Umbilical cord (tissue), 2 donors: Measurements from ENCODE around the gene CD2BP2. TPM values are rescaled to one million over a fixed set of nuclear protein-coding genes. Genes with fewer than 3 reads are reported as not detected.
"Not testable (repeated sequence)": the region's sequence is repeated elsewhere in the genome, so short reads cannot be mapped to it uniquely, and the experiment has no call there.

Experiments
- DNase-seq: peaks from one replicate; pipeline ENCODE4 v3.0.0-alpha.2; 2015; ENCODE audit warnings: low spot score
- total RNA-seq: library from RNA; depleted of rRNA; stranded (reverse); fragments of >200 nt; gene quantifications from one replicate; pipeline ENCODE4 v1.2.3, GENCODE V29; 2014; ENCODE audit warnings: low replicate concordance; ENCODE audit not compliant: insufficient read depth

Gene CD2BP2
- total RNA-seq, result 20.9 TPM

- peak; percentile 100 for DNase-seq
Observed at GRCh38 chr16:30355144-30355953, at the start of gene CD2BP2. TSS of gene CD2BP2 (minus strand) at chr16:30355308. CDS start at chr16:30354681, 627 bp downstream.

GRCh38 chr16:30401768-30402425 is 46.8 kb upstream of the CD2BP2 start:
- DNase-seq, result no peak

GRCh38 chr16:30399435-30400186 is 44.5 kb upstream of the CD2BP2 start:
- no peak for DNase-seq

- no peak for DNase-seq
Observed at GRCh38 chr16:30398661-30399434, 43.7 kb upstream of the CD2BP2 start.

- no peak for DNase-seq
Observed at GRCh38 chr16:30397776-30398660, 42.9 kb upstream of the CD2BP2 start.

GRCh38 chr16:30397056-30397455 is 41.9 kb upstream of the CD2BP2 start:
- DNase-seq, result no peak

- not testable (repeated sequence) for DNase-seq
Observed at GRCh38 chr16:30396627-30397026, 41.5 kb upstream of the CD2BP2 start.

DNA sequence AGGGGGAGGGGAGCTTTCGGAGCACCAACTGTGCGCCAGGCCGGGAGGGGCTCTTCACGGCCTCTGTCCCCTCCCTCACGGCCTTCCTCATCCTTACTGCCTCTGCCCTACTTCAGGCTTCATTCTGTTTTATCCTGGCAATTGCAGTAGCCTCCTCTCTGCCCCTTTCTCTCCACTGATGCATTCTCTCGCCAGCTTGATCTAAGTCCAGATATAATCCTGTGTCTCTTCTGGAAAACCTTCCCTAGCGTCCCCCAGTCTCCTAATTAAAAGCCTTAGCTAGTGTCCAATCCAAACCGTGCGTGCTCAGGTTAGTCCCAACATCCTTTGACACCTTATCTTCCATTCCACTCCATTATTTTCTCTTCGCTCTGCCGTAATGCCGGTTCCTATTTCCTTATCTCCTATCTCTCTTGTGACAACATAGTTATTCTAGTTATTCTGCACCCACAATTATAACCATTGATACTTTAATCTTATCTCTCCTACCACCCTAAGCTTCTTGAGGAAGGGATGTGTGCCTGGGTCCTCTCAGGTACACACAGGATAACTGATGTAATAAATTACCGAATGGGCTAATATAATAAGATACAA is 41.0 kb upstream of the CD2BP2 start:
- DNase-seq, result peak; percentile 38

- DNase-seq, result peak; percentile 95
Observed at GRCh38 chr16:30395155-30395991, 40.3 kb upstream of the CD2BP2 start, which contains the start of gene ZNF48. TSS of gene ZNF48 (plus strand) at chr16:30395420. CDS start at chr16:30395795, 375 bp downstream.

GRCh38 chr16:30394592-30395154 is 39.6 kb upstream of the CD2BP2 start:
- DNase-seq, result no peak

DNA sequence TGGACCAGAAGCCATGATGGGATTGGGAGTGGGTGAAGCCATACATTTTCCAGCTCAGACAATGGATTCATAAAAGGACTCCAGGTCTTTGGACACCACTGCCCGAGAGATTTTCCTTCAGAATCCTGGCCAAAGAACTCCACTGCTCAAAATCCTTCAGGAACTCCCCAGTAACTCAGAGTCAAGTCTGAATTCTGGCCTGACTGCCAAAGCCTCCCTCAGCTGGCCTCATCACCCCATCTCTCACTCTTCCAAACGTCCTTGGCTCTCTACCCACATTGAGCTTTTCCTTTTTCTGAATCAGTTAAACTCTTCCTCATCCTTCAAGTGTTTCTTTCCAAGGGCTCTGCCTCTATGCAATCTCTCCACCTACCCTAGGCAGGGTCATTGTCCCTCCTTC is 28.4 kb upstream of the CD2BP2 start:
- DNase-seq, result peak; percentile 61

DNA sequence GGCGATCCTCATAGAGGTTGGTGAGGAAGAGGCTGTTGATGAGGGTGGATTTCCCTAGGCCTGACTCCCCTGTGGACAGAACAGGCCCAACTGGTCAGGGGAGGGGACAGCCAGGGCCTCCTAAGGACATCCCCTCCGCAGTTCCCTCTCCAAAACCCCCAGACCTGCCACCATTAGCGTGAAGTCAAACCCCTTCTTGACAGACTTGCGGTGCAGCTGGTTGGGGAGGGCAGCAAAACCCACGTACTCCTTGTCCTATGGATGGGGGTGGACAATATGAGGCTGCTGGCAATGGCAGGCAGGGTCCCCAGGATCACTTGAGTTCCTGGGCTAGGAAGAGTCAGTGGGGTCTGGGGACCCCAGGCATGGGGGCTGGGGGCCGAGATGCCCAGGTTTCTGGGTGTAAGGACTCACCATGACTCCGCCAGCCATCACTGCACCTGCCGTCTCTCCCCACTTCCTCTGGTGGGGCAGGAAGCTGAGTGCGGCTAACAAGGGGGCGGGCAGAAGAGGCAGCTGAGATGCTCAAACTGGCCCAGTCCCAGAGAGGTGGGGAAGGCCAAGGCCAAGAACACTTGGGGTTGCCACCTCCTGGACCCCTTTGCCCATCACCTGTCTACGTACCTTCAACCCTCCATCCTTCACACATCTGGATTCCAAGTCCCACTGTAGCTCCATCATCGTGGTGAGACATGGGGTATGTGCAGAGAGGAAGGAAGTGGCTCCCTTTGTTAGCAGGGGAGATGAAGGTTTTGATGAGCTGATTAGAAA is 27.2 kb upstream of the CD2BP2 start, which contains the start of gene SEPTIN1:
TSS of gene SEPTIN1 (minus strand) at position 451 of the 771 bp plus-strand sequence. CDS start at position 432, 19 bp downstream.
- no peak for DNase-seq

DNA sequence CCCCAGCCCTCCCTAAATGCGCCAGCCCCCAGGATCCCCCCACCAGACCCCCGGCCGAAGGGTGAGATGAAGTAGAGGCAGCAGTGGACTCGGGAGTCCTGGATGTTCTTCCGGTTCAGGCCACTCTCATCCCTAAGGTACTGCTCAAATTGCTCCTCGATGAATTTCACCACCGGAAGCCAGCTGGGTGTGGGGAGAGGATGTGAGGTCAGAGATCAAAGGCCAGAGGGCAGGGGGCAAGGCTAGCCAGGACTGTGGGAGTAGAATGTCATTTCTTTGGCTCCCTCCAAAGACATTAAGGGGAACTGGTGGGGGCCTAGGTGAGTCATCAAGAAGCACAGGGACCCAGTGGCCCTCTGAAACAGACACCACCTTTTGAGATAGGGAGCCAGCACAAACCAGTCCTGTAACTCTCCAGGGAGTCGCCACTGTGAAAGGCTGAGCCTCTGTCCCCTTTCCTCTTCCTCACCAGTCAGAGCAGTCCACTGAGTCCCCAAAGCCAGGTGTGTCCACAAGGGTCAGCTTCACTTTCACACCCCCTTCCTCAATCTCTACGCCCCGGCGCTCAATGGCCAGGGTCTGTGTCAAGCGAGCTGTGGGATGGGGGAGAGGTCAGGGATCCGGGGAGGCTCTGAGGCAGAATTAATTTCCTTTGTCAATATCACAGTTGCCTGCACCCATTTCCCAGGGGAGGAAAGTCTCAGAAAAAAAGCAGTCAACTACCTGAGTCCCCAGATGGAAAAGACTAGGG is 26.4 kb upstream of the CD2BP2 start:
- DNase-seq, result no peak

- DNase-seq, result no peak
Observed at GRCh38 chr16:30380803-30381208, 25.7 kb upstream of the CD2BP2 start.

DNA sequence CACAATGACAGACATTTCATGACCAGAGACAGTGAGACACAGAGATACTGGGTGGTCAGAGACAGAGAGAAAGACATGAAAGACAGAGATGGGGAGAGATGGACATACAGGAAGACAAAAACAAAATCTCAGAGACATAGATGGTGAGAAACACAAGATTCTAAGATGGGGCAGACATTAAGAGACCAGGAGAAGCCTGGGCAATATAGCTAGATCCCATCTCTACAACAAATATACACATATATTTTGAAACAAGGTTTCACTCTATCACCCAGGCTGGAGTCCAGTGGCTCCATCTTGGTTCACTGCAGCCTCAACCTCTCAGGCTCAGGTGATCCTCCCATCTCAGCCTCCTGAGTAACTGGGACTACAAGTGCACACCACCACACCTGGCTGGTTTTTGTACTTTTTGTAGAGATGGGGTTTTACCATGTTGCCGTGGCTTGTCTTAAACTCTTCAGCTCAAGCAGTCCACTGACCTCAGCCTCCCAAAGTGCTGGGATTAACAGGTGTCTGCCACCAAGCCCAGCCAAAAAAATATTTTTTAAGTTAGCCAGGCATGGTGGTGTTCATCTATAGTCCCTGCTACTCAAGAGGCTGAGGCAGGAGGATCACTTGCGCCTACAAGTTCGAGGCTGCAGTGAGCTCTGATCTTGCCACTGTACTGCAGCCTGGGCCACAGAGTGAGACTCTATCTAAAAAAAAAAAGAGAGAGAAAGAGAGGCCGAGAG is 25.1 kb upstream of the CD2BP2 start:
- DNase-seq, result no peak

GRCh38 chr16:30379158-30379783 is 24.2 kb upstream of the CD2BP2 start:
- no peak for DNase-seq
